A549 (cell line): ENCODE measurements around the gene ASPG.

Source experiments
- POLR2A ChIP-seq: IDR thresholded peaks from 2 replicates; pipeline ENCODE4 v1.6.1; 2012; ENCODE audit warnings: mild to moderate bottlenecking, low read length
- SMC3 ChIP-seq: fragments of >200 bp; sonication (Bioruptor Twin); formaldehyde crosslinking; IDR thresholded peaks from 3 replicates; pipeline ENCODE4 v1.6.1; 2018; ENCODE audit warnings: inconsistent platforms
- TP53 ChIP-seq: fragments of 250-450 bp; sonication (Bioruptor Pico); IDR thresholded peaks from 2 replicates; pipeline ENCODE4 v1.5.0; 2021; ENCODE audit warnings: mild to moderate bottlenecking, moderate library complexity
- TF ChIP-seq, protein P1 (sequence below): fragments of >200 bp; sonication (Bioruptor Twin); formaldehyde crosslinking; IDR thresholded peaks from 3 replicates; pipeline ENCODE4 v1.5.1; 2016
- TF ChIP-seq, protein P2 (sequence below): fragments of 450-650 bp; IDR thresholded peaks from 2 replicates; pipeline ENCODE4 v1.6.1; 2014; ENCODE audit warnings: antibody characterized with exemption

DNA sequence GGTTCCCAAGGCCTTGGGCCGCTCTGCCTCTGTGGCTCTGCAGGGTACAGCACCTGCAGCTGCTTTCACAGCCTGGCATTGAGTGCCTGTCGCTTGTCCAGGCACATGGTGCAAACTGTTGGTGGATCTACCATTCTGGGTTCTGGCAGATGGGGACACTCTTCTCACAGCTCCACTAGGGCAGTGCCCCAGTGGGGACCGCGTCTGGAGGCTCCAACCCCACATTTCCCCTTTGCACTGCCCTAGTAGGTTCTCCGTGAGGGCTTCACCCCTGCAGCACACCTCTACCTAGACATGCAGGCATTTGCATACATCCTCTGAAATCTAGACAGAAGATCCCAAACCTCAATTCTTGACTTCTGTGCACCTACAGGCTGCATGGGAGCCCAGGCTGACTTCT lies 19.2 kb upstream of the ASPG start:
- TF ChIP-seq, protein P1, sequence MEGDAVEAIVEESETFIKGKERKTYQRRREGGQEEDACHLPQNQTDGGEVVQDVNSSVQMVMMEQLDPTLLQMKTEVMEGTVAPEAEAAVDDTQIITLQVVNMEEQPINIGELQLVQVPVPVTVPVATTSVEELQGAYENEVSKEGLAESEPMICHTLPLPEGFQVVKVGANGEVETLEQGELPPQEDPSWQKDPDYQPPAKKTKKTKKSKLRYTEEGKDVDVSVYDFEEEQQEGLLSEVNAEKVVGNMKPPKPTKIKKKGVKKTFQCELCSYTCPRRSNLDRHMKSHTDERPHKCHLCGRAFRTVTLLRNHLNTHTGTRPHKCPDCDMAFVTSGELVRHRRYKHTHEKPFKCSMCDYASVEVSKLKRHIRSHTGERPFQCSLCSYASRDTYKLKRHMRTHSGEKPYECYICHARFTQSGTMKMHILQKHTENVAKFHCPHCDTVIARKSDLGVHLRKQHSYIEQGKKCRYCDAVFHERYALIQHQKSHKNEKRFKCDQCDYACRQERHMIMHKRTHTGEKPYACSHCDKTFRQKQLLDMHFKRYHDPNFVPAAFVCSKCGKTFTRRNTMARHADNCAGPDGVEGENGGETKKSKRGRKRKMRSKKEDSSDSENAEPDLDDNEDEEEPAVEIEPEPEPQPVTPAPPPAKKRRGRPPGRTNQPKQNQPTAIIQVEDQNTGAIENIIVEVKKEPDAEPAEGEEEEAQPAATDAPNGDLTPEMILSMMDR, result no peak
- TF ChIP-seq POLR2A, result no peak
- TF ChIP-seq SMC3, result no peak
- no peak for TF ChIP-seq TP53
- TF ChIP-seq, protein P2, sequence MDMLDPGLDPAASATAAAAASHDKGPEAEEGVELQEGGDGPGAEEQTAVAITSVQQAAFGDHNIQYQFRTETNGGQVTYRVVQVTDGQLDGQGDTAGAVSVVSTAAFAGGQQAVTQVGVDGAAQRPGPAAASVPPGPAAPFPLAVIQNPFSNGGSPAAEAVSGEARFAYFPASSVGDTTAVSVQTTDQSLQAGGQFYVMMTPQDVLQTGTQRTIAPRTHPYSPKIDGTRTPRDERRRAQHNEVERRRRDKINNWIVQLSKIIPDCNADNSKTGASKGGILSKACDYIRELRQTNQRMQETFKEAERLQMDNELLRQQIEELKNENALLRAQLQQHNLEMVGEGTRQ, result no peak
